DMS53 (cell line): Measurements from ENCODE around the gene TSHZ1.

Experiments used
- DNase-seq: peaks from one replicate; lab custom pipeline; 2025; lab: John Stamatoyannopoulos, UW

The TSHZ1 gene

GRCh38 chr18:75207310-75208154 is 3.1 kb upstream of the TSHZ1 start:
- DNase-seq: peak; percentile 74

GRCh38 chr18:75208155-75208835 is 2.3 kb upstream of the TSHZ1 start:
- peak; percentile 88 for DNase-seq

- DNase-seq: no peak
Observed at GRCh38 chr18:75208836-75209128, 1.8 kb upstream of the TSHZ1 start.

DNA sequence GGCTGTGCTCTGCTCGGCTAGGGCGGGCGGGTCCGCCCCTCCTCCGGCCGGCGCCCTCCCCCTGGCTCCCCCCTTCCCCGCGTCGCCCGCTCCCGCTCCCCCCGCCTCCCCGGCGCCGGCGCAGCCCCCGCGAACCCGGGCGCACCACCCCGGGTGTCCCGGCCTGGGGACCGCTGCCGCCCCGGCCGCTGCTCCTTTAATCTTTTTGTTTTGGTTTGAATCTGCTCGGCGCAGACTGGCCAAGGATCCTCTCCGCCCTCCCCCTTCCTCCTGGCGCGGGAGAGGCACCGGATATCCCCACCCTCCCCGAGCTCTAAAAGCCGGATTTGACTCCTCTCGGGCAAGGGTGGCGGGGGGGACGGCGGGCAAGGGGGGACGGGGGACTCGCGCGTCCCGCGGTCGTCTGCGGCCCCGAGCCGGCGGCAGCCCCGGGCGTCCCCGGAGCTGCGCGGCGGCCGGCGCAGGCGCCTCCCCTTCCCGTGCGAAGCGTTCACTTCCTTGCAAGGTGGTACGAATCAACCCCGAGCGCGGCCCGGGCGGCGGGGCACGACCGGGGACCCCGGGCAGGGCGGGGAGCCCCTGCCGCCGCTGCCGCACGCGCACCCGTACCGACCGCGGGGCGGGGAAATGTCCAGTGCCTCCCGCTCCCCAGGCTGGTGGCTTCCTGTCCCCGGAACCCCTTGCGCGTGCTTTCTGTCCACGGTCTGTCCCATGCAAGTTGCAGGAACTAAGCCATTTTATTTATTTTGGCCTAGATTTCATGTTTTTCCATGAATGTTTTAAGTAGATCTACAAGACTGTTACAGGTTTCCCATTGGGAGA is 1.3 kb upstream of the TSHZ1 start, which contains the start of gene PTGR3:
Gene PTGR3, minus strand, starts transcription at position 11 of the 822 bp plus-strand sequence. CDS start 81 bp downstream, outside the sequence.
- peak; percentile 97 for DNase-seq

GRCh38 chr18:75209951-75210258 is 692 bp upstream of the TSHZ1 start:
- DNase-seq: peak; percentile 88

DNA sequence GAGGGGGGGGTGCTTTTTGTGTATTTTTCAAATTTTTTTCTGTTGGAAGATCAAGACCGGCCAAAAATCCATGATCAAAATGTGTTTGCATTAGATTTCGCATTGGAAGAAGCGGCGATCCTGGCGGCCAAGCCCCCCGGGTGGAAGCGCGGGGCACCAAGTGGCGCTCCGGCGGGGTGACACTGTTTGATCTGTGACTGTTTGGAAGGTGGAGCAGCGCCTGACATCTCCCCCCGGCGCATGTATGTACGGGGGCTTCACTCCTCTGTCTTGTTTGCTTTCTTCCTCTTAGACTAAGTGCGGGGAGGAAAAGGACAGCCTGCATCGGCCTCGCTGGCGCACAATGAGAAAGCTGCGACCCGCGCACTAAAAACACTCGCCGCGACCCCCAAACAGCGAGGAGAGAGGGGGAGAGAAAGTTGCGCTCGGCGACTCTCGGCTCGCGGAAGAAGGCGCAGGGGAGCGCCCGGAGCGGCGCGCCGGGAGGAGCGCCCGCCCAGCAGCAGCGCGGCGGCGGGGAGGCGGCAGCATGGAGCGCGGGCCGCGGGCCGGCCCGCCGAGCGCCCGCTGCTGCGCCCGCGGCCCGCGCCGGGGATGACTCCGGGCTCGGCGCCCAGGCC is 515 bp downstream of the TSHZ1 start:
- peak; percentile 75 for DNase-seq

DNA sequence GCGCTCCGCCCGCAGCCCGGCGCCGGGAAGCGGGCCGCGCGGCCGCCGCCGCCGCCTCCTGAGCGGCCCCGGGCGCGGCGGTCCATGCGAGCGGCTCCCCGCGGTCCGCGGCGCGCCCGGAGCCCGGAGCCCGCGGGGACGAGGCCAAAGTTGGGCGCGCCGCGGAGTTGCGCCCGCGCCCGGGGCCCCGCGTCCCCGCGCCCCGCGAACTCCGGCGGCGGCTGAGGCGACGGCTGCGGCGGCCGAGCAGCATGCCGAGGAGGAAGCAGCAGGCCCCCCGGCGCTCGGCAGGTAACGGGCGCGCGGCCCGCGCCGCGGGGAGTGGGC is 992 bp downstream of the TSHZ1 start:
- DNase-seq: peak; percentile 75

GRCh38 chr18:75211953-75212750 is 1.6 kb downstream of the TSHZ1 start:
- DNase-seq: peak; percentile 64

GRCh38 chr18:75212751-75213090 is 2.1 kb downstream of the TSHZ1 start:
- no peak for DNase-seq

DNA sequence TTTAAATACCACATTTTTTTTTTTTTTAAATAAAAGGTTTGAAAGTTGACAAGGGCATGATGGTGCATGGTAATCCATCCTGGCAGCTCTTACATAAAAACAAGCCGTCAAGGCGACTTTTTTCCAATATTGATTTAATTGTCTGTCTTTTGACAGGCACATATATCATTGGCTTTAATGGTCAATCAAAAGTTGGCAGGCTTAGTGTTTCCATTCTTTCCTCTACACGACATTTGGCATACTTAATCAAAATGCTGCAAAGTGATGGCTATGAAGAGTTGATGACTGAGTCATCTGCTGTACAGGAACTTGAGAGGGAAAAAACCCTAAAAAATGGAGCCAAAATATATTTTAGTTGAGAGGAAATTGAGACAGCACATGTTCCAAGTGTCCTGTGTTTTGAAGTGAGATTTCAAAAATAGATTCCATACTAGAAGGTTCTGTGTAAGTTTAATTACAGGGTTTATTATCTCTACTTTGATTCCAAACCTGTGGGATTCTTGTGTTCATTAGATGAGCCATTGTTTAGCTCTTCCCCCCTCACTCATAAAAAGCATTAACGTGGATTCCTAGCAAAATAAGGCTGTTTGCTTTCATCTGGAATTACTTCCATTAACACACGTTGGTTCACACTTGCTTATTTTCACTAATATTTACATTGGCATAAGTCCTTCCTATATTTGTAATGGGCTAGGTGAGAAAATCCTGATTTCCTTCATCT is 3.2 kb downstream of the TSHZ1 start:
- DNase-seq: no peak

GRCh38 chr18:75214332-75214690 is 3.7 kb downstream of the TSHZ1 start:
- no peak for DNase-seq

DNA sequence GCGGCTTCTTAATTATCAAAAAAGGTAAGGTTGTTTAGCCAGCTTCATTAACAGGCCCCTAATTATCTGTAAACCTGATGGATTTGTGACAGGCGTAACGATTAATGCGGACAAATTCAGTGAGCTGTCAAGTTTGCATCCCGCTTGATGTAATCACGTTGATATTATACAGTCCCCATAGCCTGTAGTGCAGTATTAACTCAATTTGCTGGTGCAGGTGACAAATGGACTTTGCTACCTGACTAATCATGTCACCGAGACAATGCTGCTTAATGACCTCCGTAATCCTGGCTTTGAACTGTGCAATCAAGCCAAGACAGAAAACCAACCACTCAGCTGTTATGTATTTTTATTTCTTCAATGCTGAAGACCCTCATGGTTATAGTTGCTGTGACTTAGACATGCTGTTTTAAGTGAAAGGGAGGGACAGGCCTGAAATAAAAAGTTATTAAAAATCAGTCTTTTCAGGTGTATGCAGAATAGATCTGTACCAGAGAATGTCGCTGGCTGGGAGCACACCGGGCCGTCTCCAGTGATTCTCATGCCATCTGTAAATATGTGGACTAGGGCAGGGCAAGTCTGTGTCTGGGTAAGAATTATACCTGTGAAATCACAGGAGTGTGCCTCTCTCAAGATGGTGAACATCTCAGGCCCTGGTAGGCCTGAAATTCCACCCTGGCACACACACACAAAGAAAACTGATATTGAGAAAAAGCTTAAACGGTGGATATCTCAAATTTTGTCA is 4.3 kb downstream of the TSHZ1 start:
- DNase-seq: peak; percentile 40

GRCh38 chr18:75215663-75216062 is 5.1 kb downstream of the TSHZ1 start:
- DNase-seq: peak; percentile 14

- DNase-seq: no peak
Observed at GRCh38 chr18:75216212-75216910, 5.8 kb downstream of the TSHZ1 start.

GRCh38 chr18:75216911-75217689 is 6.5 kb downstream of the TSHZ1 start:
- no peak for DNase-seq

GRCh38 chr18:75218065-75218923 is 7.7 kb downstream of the TSHZ1 start:
- no peak for DNase-seq

GRCh38 chr18:75219745-75220375 is 9.3 kb downstream of the TSHZ1 start:
- DNase-seq: no peak
